HG02852 (cell line): ENCODE measurements around the gene DOLPP1.

ENCODE experiments used
- ATAC-seq: cut with Tn5 transposase; IDR thresholded peaks from one replicate; pipeline ENCODE4 v1.9.1; 2021; ENCODE audit warnings: mild to moderate bottlenecking, moderate library complexity; ENCODE audit not compliant: unreplicated experiment

Gene DOLPP1

GRCh38 chr9:129136446-129137035, 55.6 kb downstream of the DOLPP1 start:
- ATAC-seq, result no peak

GRCh38 chr9:129137292-129138143, 56.6 kb downstream of the DOLPP1 start:
- ATAC-seq, result no peak

GRCh38 chr9:129138144-129138462, 57.2 kb downstream of the DOLPP1 start:
- no peak for ATAC-seq

GRCh38 chr9:129138476-129139232, 57.7 kb downstream of the DOLPP1 start:
- no peak for ATAC-seq

- ATAC-seq, result peak; percentile 3
These were observed 58.5 kb downstream of the DOLPP1 start for GRCh38 chr9:129139233-129139992.

- ATAC-seq, result peak; percentile 67
These were observed 59.1 kb downstream of the DOLPP1 start for GRCh38 chr9:129139993-129140396.
